ENCODE data around the gene RBBP4.

Gene RBBP4

GRCh38 chr1:32647308-32648134 is 3.5 kb upstream of the RBBP4 start:
- DNase-seq, result no peak
- Mint-ChIP-seq H3K4me1 (peaks cover 28% of the 10 kb centered on the region), H3K27ac (no peak overlapping the region), H3K4me3 (peak overlapping the region; percentile 75), H3K36me3 (ENCODE audit: low read depth) (peaks cover 31% of the 10 kb centered on the region), H3K27me3 (ENCODE audit: low read depth, poor library complexity) (no peaks in the 10 kb centered on the region), H3K9me3 (no peaks in the 10 kb centered on the region)
- TF ChIP-seq CTCF (IDR thresholded peaks at IDR 0.05), result no peak

- Mint-ChIP-seq H3K27ac (peak within 1 kb of the TSS; percentile 100), H3K9me3 (no peaks in the 10 kb centered on the region), H3K4me3 (peak within 1 kb of the TSS; percentile 97), H3K4me1 (peaks cover 51% of the 10 kb centered on the region), H3K36me3 (ENCODE audit: low read depth) (peaks cover 54% of the 10 kb centered on the region), H3K27me3 (ENCODE audit: low read depth, poor library complexity) (no peaks in the 10 kb centered on the region)
- peak; percentile 81 for DNase-seq
- no peak for TF ChIP-seq CTCF (IDR thresholded peaks at IDR 0.05)
Measured at GRCh38 chr1:32650248-32650751, 708 bp upstream of the RBBP4 start, which contains the start of gene ZBTB8OS. Gene ZBTB8OS, minus strand, starts transcription at chr1:32650550. Its CDS starts 21 bp downstream, at chr1:32650529.

GRCh38 chr1:32651461-32652073 is 559 bp downstream of the RBBP4 start:
- Mint-ChIP-seq H3K9me3 (no peaks in the 10 kb centered on the region), H3K27ac (peak overlapping the region; percentile 91), H3K4me3 (peak overlapping the region; percentile 97), H3K4me1 (peaks cover 59% of the 10 kb centered on the region), H3K36me3 (ENCODE audit: low read depth) (peaks cover 60% of the 10 kb centered on the region), H3K27me3 (ENCODE audit: low read depth, poor library complexity) (no peaks in the 10 kb centered on the region)
- DNase-seq, result no peak
- no peak for TF ChIP-seq CTCF (IDR thresholded peaks at IDR 0.05)

- peak overlapping the region; percentile 91 for H3K27ac Mint-ChIP-seq
- peaks cover 59% of the 10 kb centered on the region for H3K4me1 Mint-ChIP-seq
- peak overlapping the region; percentile 97 for H3K4me3 Mint-ChIP-seq
- no peaks in the 10 kb centered on the region for H3K27me3 Mint-ChIP-seq (ENCODE audit: low read depth, poor library complexity)
- peaks cover 64% of the 10 kb centered on the region for H3K36me3 Mint-ChIP-seq (ENCODE audit: low read depth)
- no peaks in the 10 kb centered on the region for H3K9me3 Mint-ChIP-seq
- no peak for DNase-seq
- no peak for TF ChIP-seq CTCF (IDR thresholded peaks at IDR 0.05)
Measured at GRCh38 chr1:32652244-32652962, 1.4 kb downstream of the RBBP4 start.

GRCh38 chr1:32659581-32659980 is 8.6 kb downstream of the RBBP4 start:
- no peak overlapping the region for H3K4me3 Mint-ChIP-seq
- peaks cover 92% of the 10 kb centered on the region for H3K36me3 Mint-ChIP-seq (ENCODE audit: low read depth)
- no peaks in the 10 kb centered on the region for H3K27me3 Mint-ChIP-seq (ENCODE audit: low read depth, poor library complexity)
- peaks cover 14% of the 10 kb centered on the region for H3K4me1 Mint-ChIP-seq
- peaks cover 27% of the 10 kb centered on the region for H3K9me3 Mint-ChIP-seq
- no peak for DNase-seq
- no peak for TF ChIP-seq CTCF (IDR thresholded peaks at IDR 0.05)
- H3K27ac Mint-ChIP-seq, result no peak overlapping the region

All from nephron progenitor cell (in vitro differentiated cells).